Measurements from ENCODE around the gene FETUB.

FETUB gene

DNA sequence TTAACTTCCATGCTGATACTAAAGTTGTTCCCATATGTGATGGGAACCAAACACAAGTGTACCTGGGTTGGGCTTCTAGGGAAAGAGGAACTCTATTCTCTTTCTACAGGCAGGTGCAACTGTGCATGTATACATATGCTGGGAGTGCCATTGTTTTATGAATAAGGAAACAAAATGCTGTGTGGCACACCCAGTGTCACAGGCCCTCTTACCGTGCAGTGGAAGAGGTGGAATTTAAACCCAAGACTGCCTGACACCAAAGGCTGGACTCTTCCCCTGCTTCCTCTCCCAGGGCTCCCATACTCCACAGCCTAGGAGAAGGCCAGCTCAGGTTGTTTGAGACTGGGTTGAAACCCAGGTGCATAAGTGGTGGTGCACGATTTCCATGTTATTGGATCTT lies 1.9 kb upstream of the FETUB start:
- DNase-seq = no peak

GRCh38 chr3:186640473-186640818 lies 247 bp downstream of the FETUB start:
- DNase-seq = no peak

DNA sequence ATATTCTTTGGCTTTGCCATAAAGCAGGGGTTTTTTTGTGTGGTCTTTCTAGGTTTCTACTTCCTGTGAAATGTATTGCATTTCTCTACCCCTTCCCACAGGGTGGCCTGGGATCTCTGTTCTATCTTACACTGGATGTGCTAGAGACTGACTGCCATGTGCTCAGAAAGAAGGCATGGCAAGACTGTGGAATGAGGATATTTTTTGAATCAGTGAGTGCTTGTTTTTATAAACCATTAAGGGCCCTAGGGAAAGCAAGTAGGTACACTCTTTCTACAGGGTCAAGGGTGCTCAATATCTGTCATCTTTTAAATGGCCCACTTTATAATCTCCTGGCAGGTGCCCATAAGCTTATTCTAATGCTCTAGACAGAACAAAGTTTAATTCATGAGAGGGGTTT lies 730 bp downstream of the FETUB start:
- no peak for DNase-seq

DNA sequence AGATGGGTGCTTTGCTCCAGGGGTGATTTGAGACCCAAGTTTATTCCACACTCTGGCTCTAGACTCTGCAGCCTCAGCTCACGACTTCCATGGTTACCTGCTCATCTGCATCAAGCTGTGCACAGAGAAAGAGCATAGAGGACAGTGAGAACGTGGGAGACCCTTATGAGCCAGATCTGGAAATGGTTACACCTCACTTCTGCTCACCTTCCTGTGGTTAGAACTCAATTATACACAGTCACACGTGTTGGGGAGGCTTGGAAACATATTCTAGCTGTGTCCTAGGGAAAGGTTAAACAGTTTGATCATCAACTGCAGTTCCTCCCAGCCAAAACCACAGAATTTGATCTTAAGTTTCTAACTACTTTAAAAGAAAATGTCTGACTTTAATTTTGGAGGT lies 1.8 kb downstream of the FETUB start:
- DNase-seq = no peak

- DNase-seq = no peak
These were observed 3.3 kb downstream of the FETUB start for GRCh38 chr3:186643493-186643892.

GRCh38 chr3:186644683-186645082 lies 4.5 kb downstream of the FETUB start:
- DNase-seq = no peak

DNA sequence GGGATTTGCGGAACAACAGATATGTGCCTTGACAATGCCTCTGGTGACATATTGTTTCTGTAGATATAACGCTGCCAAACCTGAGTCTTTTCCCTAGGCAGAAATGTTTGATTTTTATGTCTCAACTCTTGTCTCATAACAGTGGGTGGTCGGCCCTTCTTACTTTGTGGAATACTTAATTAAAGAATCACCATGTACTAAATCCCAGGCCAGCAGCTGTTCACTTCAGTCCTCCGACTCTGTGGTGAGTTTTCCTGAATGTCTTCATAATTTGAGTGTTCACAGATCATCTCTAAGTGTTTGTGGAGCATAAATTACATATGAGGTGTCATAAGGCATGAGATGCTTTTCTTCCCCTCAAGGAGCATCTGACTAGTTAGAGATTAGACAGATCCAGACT lies 5.9 kb downstream of the FETUB start:
- DNase-seq = no peak

- DNase-seq = no peak
These were observed 6.6 kb downstream of the FETUB start for GRCh38 chr3:186646841-186647240.

GRCh38 chr3:186648851-186649250 lies 8.7 kb downstream of the FETUB start:
- DNase-seq = no peak

DNA sequence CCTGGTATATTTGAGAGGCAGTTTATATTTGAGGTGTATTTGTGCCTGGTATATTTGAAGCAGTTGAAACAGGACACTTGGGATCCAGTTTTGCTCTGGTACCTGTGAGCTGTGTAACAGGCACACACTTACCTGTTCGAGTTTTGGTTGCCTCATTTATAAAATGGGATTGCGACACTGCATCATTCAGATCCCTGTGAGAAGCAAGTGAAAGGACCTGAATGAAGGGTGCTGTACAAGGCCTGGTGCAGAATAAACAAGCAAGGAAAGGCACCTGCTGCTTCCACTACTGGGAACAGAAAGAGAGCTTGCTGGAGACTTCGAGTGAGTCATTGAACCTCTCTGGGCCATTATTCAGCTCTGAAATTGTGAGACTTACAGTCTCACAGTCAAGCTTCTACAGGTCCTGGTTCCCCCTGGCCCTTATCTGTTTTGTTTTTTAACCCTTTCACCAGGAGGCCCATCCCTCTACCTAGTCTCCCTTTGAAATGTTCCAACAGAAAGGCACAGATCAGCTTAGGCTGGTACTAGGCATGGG lies 11.5 kb downstream of the FETUB start:
- DNase-seq = no peak

DNA sequence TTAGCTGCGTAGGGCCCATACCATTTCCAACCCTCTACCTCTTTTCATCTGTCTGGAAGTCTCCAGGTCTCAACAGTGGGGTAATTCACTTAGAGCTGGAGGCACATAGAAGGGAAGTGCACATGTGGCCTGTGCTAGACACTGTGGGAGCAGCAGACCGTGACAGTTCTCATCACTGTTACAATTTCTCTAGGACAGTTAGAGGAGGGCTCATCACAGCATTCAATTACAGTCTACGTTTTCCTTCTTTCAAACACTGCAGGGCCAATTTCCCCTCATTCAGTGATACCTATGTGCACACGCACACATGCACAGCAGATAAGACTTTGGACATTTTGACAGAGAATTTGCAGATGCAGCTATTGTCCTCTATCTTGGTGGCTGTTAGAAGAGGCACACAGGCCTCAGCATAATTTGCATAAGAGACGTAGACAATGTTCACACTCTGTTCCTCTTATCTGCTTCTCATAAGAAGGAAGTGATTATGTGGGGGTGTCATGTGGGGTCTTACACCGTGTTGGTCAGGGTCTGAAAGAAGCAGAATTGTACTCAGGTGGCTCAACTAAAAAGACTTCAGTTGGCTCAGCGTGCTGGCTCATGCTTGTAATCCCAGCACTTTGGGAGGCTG lies 13.0 kb downstream of the FETUB start:
- DNase-seq = no peak

GRCh38 chr3:186653984-186654383 lies 13.8 kb downstream of the FETUB start:
- no peak for DNase-seq

DNA sequence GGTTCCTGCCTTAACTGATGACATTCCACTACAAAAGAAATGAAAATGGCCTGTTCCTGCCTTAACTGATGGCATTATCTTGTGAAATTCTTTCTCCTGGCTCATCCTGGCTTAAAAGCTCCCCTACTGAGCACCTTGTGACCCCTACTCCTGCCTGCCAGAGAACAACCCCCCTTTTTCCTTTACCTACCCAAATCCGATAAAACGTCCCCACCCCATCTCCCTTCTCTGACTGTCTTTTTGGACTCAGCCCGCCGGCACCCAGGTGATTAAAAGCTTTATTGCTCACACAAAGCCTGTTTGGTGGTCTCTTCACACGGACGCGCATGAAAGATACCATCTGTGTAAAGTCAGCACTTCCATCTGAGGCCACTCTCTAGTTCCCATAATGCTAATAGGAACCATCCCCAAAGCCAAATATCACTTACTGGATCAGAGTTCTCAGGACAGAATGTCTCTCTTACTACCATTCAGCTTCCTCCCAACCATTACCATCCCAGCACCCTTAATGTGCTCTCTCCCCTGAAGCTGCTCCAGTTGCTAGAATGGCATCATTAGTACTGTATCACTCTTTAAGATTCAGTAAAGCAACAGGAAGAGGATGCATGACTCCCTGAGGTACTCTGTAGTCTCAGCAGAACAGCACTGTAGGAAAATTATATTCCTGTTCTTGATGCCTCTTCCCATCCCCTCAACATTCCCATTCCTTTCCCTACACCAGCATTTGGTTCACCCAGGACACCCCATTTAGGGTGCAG lies 23.3 kb downstream of the FETUB start:
- no peak for DNase-seq

DNA sequence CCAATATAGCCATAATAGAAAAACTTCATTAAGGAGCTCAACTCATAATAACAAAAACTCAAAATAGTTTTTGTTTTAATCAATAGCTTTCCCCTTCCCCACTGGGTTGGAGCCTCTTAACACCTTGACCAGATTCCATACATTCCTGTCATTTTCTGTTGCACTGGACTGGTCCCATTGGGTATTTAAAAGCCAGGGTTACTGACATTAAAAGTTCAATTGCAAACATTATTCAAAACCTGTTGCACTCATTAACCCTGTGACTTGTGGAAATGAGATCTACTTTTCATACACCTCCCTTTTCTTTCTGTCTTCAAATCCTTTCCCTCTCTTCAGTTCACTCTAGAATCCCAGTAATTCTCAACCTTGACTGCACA lies 23.9 kb downstream of the FETUB start:
- DNase-seq = no peak

GRCh38 chr3:186664506-186664905 lies 24.3 kb downstream of the FETUB start:
- DNase-seq = no peak

GRCh38 chr3:186665625-186666188 lies 25.5 kb downstream of the FETUB start, which contains the start of gene HRG:
Gene HRG (plus strand): TSS chr3:186666014. CDS start chr3:186666032, 18 bp downstream.
- DNase-seq = no peak

DNA sequence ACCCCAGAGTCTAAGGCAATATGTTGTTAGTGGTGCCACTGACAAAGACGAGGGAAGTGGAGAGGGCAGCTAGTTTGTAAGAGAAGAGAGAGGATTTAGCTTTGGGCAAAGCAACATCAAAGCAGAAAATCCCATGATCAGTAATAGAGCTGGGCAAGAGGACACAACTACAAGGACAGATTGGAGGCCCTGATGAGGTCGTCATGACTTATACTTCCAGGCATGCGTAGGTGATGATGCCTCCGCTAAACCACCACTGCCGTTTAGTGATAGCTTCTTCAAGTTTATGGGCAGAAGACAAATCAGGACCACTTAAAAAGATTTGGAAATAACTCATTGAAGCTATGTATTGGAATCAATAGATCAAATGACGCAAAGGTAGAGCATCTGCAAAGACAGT lies 28.2 kb downstream of the FETUB start:
- DNase-seq = no peak

- no peak for DNase-seq
These were observed 29.3 kb downstream of the FETUB start for GRCh38 chr3:186669378-186670084.

- DNase-seq = no peak
These were observed 30.0 kb downstream of the FETUB start for GRCh38 chr3:186670155-186670554.

GRCh38 chr3:186671051-186671450 lies 30.9 kb downstream of the FETUB start:
- DNase-seq = no peak

- DNase-seq = no peak
These were observed 38.4 kb downstream of the FETUB start for GRCh38 chr3:186678604-186679003.

GRCh38 chr3:186679151-186679550 lies 39.0 kb downstream of the FETUB start:
- no peak for DNase-seq

DNA sequence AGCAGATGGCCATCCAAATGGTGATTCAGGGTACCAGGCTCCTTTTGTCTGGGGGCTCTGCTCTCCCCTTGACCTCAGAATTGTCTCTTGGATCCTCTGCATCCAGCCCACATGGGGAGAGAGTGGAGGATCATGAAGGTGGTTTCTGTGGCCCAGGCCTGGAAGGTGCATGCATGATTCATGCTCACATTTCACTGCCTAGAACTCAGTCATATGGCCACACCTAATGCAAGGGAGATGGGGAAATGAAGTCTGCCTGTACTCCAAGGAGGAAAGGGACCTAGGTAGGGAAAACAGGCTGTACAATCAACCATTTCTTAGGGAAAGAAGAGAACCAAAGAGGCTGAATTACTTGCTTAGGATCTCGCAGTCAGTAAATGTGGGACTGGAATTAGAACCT lies 40.7 kb downstream of the FETUB start:
- DNase-seq = no peak

GRCh38 chr3:186682812-186683211 lies 42.6 kb downstream of the FETUB start:
- no peak for DNase-seq
